Vagina (tissue), 2 donors: ENCODE data around the gene TMA7.
A peak's percentile ranks its signal among the peaks of the same experiment; 100 is the strongest.

Experiments used
- POLR2AphosphoS5 ChIP-seq, 2 donors: sonication (generic); formaldehyde crosslinking; IDR thresholded peaks; one replicate each; pipeline ENCODE4 v1.9.0; 2017; ENCODE audit warnings: antibody characterized with exemption in 2 of 2, mild to moderate bottlenecking in 2 of 2, low read depth in 1 of 2; ENCODE audit not compliant: insufficient read depth in 1 of 2
- TF ChIP-seq, protein P1 (sequence below), 3 experiments: fragments of 450-650 bp in 2 of 3; fragments of 200-600 bp in 1 of 3; sonication (generic) in 1 of 3; IDR thresholded peaks; one replicate each; pipeline ENCODE4 v1.5.1; 2017 to 2019; ENCODE audit warnings: antibody characterized with exemption in 3 of 3, mild to moderate bottlenecking in 2 of 3, moderate library complexity in 2 of 3

- TF ChIP-seq, protein P1, sequence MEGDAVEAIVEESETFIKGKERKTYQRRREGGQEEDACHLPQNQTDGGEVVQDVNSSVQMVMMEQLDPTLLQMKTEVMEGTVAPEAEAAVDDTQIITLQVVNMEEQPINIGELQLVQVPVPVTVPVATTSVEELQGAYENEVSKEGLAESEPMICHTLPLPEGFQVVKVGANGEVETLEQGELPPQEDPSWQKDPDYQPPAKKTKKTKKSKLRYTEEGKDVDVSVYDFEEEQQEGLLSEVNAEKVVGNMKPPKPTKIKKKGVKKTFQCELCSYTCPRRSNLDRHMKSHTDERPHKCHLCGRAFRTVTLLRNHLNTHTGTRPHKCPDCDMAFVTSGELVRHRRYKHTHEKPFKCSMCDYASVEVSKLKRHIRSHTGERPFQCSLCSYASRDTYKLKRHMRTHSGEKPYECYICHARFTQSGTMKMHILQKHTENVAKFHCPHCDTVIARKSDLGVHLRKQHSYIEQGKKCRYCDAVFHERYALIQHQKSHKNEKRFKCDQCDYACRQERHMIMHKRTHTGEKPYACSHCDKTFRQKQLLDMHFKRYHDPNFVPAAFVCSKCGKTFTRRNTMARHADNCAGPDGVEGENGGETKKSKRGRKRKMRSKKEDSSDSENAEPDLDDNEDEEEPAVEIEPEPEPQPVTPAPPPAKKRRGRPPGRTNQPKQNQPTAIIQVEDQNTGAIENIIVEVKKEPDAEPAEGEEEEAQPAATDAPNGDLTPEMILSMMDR (IDR thresholded peaks at IDR 0.05) = no peak
- TF ChIP-seq POLR2AphosphoS5 (IDR thresholded peaks at IDR 0.05; ENCODE audit: insufficient read depth in 1 of 2, low read depth in 1 of 2) = peak; percentile 52 to 60
These were observed 7.4 kb upstream of the TMA7 start for GRCh38 chr3:48432411-48433371.
